Prostate gland (tissue), 2 donors: ENCODE data around the gene POLE. TPM values are rescaled to one million over a fixed set of nuclear protein-coding genes. Genes with fewer than 3 reads are reported as not detected.

ENCODE experiments used
- DNase-seq: peaks from one replicate; pipeline ENCODE4 v3.0.0-alpha.2; 2019; ENCODE audit warnings: low spot score
- H3K27ac ChIP-seq, 2 donors: fragments of 200-600 bp; sonication (generic); 2 replicates each; pipeline ENCODE4 v1.5.1; 2017 to 2019
- H3K27me3 ChIP-seq: fragments of 200-600 bp; sonication (generic); replicated peaks from 2 replicates; pipeline ENCODE4 v1.5.1; 2019; ENCODE audit not compliant: insufficient read depth
- H3K36me3 ChIP-seq, 2 donors: fragments of 200-600 bp; sonication (generic); 1 replicate in 1 of 2; 2 replicates in 1 of 2; pipeline versions ENCODE4 v1.5.1 to v1.8.1; 2017 to 2019
- H3K4me1 ChIP-seq: fragments of 200-600 bp; sonication (generic); replicated peaks from 2 replicates; pipeline ENCODE4 v1.5.1; 2019
- H3K4me3 ChIP-seq, 2 donors: fragments of 200-600 bp; sonication (generic); 2 replicates each; pipeline ENCODE4 v1.5.1; 2017 to 2019
- H3K9me3 ChIP-seq: fragments of 200-600 bp; sonication (generic); 2 replicates; pipeline ENCODE4 v1.5.1; 2017
- POLR2A ChIP-seq: fragments of 450-650 bp; IDR thresholded peaks from one replicate; pipeline ENCODE4 v1.6.1; 2016; ENCODE audit warnings: antibody characterized with exemption, mild to moderate bottlenecking
- POLR2AphosphoS5 ChIP-seq: sonication (generic); formaldehyde crosslinking; IDR thresholded peaks from one replicate; pipeline ENCODE4 v1.6.1; 2017; ENCODE audit warnings: antibody characterized with exemption
- WGBS: methylation state at CpG from one replicate; pipeline ENCODE4 v1.1.5; 2018; 5-methylcytosine and 5-hydroxymethylcytosine counted together
- intact Hi-C: fragments of 100-400 bp; cut with DNase I; formaldehyde crosslinking; loops from one replicate; pipeline ENCODE4 v1.14.2; 2022
- total RNA-seq, 2 donors: library from RNA; depleted of rRNA; stranded (reverse); fragments of >200 nt; gene quantifications; one replicate each; pipeline ENCODE4 v1.1.0, GENCODE V29; 2016
- TF ChIP-seq, protein P1 (sequence below), 4 experiments: fragments of 200-600 bp in 2 of 4; fragments of 450-650 bp in 2 of 4; sonication (generic) in 2 of 4; IDR thresholded peaks; 1 replicate in 3 of 4; 2 replicates in 1 of 4; pipeline ENCODE4 v1.5.1; 2016 to 2019; ENCODE audit warnings: antibody characterized with exemption in 4 of 4, mild to moderate bottlenecking in 2 of 4, moderate library complexity in 2 of 4

The POLE gene
- total RNA-seq, 2 donors from 2014 or later, result 41.8 to 65.4 TPM

- no peaks in the 10 kb centered on the region for H3K27me3 ChIP-seq
- no peak for DNase-seq
- H3K36me3 ChIP-seq, result peaks cover 14 to 15% of the 10 kb centered on the region in 2 donors
- no peaks in the 10 kb centered on the region for H3K4me1 ChIP-seq
- H3K9me3 ChIP-seq, result no peaks in the 10 kb centered on the region
- no peak overlapping the region for H3K4me3 ChIP-seq
- intact Hi-C loops, result no loop called here
- TF ChIP-seq, protein P1, sequence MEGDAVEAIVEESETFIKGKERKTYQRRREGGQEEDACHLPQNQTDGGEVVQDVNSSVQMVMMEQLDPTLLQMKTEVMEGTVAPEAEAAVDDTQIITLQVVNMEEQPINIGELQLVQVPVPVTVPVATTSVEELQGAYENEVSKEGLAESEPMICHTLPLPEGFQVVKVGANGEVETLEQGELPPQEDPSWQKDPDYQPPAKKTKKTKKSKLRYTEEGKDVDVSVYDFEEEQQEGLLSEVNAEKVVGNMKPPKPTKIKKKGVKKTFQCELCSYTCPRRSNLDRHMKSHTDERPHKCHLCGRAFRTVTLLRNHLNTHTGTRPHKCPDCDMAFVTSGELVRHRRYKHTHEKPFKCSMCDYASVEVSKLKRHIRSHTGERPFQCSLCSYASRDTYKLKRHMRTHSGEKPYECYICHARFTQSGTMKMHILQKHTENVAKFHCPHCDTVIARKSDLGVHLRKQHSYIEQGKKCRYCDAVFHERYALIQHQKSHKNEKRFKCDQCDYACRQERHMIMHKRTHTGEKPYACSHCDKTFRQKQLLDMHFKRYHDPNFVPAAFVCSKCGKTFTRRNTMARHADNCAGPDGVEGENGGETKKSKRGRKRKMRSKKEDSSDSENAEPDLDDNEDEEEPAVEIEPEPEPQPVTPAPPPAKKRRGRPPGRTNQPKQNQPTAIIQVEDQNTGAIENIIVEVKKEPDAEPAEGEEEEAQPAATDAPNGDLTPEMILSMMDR (IDR thresholded peaks at IDR 0.05), result no peak
- TF ChIP-seq POLR2A, result no peak
- no peak for TF ChIP-seq POLR2AphosphoS5
- H3K27ac ChIP-seq, result no peak overlapping the region
- 89% methylated on average over 29 of the region's 29 CpGs for WGBS
Measured at GRCh38 chr12:132662901-132663755, 24.0 kb downstream of the POLE start.

- Histone ChIP-seq H3K4me1 (no peaks in the 10 kb centered on the region), H3K36me3 (peaks cover 10 to 14% of the 10 kb centered on the region in 2 donors), H3K27ac (no peak overlapping the region), H3K9me3 (no peaks in the 10 kb centered on the region), H3K27me3 (no peaks in the 10 kb centered on the region), H3K4me3 (no peak overlapping the region)
- 78% methylated on average over 5 of the region's 5 CpGs for WGBS
- TF ChIP-seq POLR2AphosphoS5 (no peak), POLR2A (no peak)
- TF ChIP-seq, protein P1 (IDR thresholded peaks at IDR 0.05), result no peak
- no peak for DNase-seq
- intact Hi-C loops, result no loop called here
Measured at GRCh38 chr12:132661972-132662371, 25.2 kb downstream of the POLE start.

DNA sequence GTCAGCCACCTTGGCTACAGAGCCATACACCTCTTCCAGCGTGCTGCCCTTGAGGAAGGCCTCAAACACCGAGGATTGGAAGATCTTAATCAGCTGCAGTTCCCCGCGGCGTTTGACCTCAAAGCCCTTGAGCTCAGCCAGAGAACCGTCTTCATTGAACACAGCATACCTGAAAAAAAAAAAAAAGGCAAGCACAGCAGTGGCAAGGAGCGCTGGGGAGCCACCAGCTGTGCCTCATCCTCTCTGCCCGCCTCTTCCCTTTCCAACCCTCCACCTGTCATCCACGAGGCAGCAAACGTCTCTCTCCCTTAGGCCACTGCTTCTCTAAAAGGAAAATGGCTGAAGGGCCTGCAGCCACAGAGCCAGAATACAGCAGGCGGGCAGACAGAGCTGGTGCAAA, 26.1 kb downstream of the POLE start:
- peaks cover 10 to 14% of the 10 kb centered on the region in 2 donors for H3K36me3 ChIP-seq

GRCh38 chr12:132660052-132660451, 27.1 kb downstream of the POLE start:
- H3K4me1 ChIP-seq, result no peaks in the 10 kb centered on the region
- no peaks in the 10 kb centered on the region for H3K9me3 ChIP-seq
- H3K27me3 ChIP-seq, result no peaks in the 10 kb centered on the region
- WGBS, result 89% methylated on average over 5 of the region's 5 CpGs
- TF ChIP-seq POLR2A (no peak), POLR2AphosphoS5 (no peak)
- TF ChIP-seq, protein P1 (IDR thresholded peaks at IDR 0.05), result no peak
- H3K27ac ChIP-seq, result no peak overlapping the region
- no peak for DNase-seq
- H3K4me3 ChIP-seq, result no peak overlapping the region
- intact Hi-C loops, result no loop called here
- peaks cover 10 to 14% of the 10 kb centered on the region in 2 donors for H3K36me3 ChIP-seq

More for the DNA sequence above, 26.1 kb downstream of the POLE start:
- Histone ChIP-seq H3K9me3 (no peaks in the 10 kb centered on the region), H3K4me1 (no peaks in the 10 kb centered on the region), H3K4me3 (no peak overlapping the region), H3K27me3 (no peaks in the 10 kb centered on the region), H3K27ac (no peak overlapping the region)
- TF ChIP-seq, protein P1 (IDR thresholded peaks at IDR 0.05), result no peak
- TF ChIP-seq POLR2A, result no peak
- TF ChIP-seq POLR2AphosphoS5, result no peak
- intact Hi-C loops, result no loop called here
- DNase-seq, result no peak
- WGBS, result 75% methylated on average over 11 of the region's 11 CpGs

DNA sequence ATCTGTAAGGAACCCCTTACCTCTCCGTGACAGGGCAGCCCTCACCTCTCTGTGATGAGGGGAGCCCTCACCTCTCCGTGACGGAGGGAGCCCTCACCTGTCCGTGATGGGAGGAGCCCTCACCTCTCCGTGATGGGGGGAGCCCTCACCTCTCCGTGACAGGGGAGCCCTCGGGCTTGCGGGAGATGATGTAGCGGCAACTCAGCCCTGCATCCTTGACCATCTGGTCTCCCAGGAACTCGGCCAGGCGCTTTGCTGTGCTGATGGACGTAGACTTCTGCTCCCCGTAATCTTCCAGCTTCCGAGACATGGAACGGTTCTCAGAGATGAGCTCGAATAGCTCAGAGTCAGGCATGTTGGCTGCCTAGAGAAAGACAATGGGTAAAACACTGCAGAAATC, 28.0 kb downstream of the POLE start:
- TF ChIP-seq, protein P1 (IDR thresholded peaks at IDR 0.05), result no peak
- TF ChIP-seq POLR2A, result no peak
- no peak for TF ChIP-seq POLR2AphosphoS5
- DNase-seq, result no peak
- Histone ChIP-seq H3K27me3 (no peaks in the 10 kb centered on the region), H3K4me3 (no peak overlapping the region), H3K36me3 (peaks cover 10 to 14% of the 10 kb centered on the region in 2 donors), H3K4me1 (no peaks in the 10 kb centered on the region), H3K9me3 (no peaks in the 10 kb centered on the region), H3K27ac (no peak overlapping the region)
- 87% methylated on average over 16 of the region's 16 CpGs for WGBS
- intact Hi-C loops, result no loop called here
